ENCODE data around the gene CUL2.
A peak's percentile ranks its signal among the peaks of the same experiment; 100 is the strongest.

CUL2 gene

GRCh38 chr10:35040760-35041501, 49.2 kb downstream of the CUL2 start:
- DNase-seq = no peak
- intact Hi-C loops (cut with DNase I) = no loop called here

DNA sequence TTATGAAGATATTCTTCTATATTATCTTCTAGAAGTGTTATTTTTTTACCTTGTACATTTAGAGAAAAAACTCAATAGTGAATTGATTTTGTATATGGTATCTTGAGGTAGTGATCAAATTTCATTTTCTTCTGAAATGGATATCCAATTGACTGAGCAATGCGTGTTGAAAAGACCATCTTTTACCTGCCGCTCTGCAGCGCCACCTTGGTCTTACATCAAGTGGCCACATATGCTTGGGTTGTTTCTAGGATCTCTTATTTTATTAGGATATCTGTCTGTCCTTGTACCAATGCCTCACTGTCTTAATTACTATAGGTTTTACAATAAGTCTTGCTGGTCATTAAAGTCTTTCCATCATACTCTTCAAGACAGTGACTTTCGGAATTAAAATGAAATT, 53.0 kb downstream of the CUL2 start:
- intact Hi-C loops (cut with DNase I) = no loop called here
- DNase-seq = no peak

- intact Hi-C loops (cut with DNase I) = no loop called here
Measured at GRCh38 chr10:35035606-35036005, 54.5 kb downstream of the CUL2 start.

DNA sequence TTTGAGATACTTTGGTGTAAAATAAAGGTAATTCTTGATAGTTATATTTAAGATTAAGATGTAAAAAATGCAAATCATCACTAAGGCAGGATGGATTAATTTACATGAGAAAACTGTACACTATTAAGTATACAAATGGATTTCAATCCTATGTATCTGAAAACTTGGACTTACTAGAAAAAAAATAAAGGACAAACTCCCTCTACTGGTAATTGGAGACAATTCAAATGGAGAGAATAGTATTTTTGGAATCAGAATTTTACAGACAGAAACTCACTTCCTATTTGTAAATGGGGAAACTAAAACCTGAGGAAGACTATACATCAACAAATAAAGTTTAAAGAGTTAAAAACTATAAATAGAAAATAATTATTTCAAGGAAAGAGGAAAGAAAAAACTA, 62.6 kb downstream of the CUL2 start:
- DNase-seq = no peak

More at GRCh38 chr10:35035606-35036005, 54.5 kb downstream of the CUL2 start:
- DNase-seq = no peak

GRCh38 chr10:35025916-35026315, 64.2 kb downstream of the CUL2 start:
- intact Hi-C loops (cut with DNase I) = no loop called here
- no peak for DNase-seq

More for the DNA sequence above, 62.6 kb downstream of the CUL2 start:
- intact Hi-C loops (cut with DNase I) = no loop called here

DNA sequence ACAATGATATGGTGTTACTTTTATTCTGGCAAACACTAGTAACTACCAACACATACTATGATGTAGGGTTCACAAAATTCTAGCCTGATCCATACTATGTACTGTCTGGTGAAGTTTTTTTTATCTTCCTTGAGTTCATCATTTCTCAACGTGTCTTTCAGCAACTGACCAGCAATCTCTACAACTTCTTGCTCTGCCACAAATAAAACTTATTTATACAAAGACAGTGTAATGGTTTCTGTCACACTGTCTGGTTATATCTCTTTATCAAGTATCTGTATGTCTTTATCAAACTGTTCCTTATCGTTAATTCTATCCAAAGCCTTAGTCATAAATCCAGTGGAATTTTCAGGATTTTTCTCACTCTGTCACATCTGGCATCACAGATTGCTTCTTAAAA, 69.7 kb downstream of the CUL2 start:
- intact Hi-C loops (cut with DNase I) = no loop called here

DNA sequence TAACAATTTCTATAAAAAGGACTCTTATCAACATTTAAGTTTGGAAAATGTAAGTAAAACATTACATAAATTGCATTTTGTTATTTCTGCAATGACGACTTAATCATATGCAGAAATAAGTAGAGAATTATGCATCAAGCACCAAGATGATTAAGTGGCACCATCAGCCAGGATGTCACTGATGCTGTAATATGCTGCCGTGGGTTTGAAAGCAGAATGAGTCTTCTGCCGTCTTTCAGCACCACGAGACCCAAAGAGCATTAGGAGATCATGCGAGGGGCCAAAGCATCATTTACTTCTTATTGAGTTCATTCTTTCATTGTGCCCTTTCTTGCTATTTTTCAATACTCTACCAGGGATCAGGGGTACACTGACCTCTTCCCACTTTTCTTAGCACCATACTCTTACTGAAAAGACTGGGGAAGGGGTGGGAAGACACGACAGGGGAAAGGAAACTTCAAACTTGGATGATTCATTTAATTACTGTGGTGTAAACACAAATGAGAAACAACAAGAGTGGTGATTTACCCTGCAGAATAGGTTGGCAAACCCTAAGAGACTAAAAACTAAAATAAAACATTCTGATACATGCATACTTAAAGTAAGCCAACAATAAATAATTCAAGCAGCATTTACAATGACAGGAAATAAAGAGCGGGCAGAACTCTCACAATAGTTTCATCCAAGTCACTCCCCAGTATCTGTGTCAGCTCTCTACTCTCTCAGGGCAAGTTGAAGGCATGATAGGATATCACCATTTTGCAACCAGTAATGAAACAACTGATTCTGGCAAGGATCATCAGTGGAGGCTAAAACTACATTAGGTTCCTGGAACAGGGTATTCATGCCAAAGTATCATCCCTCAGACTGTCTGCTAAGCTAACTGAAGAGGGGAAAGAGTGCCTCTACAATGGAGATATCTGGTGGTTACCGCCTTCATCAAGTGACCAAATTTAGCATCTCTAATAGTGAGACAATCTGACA, 70.8 kb downstream of the CUL2 start:
- intact Hi-C loops (cut with DNase I) = no loop called here
- peak in 9 of 42 donors; percentile 23 to 67 (median 27) for DNase-seq

More for the DNA sequence above, 69.7 kb downstream of the CUL2 start:
- no peak for DNase-seq

DNA sequence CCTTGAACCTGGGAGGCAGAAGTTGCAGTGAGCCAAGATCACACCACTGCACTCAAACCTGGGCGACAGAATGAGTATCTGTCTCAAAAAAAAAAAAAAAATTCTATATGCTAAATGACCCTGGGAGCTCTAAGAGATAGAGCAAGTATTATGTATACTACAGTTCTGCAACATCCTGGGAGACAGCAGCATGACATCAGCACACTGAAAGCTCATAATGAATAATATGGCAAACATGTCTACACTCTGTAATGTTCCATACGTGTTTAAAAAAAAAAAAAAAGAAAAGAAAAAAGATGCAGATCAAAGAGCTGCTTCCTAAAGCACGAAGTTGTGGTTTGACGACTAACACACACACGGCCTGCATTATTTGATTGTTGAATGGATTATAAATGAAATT, 72.5 kb downstream of the CUL2 start:
- intact Hi-C loops (cut with DNase I) = no loop called here
- DNase-seq = no peak

DNA sequence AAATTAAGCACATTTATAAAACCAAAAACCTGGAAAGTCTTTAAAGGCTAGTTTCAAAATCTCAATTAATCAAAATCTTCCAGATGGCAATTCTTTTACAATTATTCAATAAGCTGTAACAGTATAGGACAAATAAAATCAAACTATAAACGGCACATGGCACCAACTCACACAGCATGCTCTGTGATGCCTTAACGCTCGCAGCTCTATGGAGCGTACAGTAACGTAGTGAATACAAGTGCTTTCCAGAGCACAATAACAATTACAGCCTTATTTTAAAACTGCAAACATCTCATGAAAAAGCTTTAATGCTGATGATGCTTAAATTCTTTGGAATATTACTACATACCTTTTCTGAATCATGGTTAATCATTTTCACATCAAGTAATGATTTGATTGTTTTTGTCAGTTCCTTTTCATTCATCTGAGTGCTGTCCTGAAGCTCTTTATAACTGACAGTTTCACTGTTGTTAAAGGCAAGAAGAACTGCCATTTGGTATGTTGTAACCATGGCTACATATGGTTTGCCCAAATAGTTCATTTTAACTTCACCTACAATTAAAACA, 74.2 kb downstream of the CUL2 start:
- DNase-seq = no peak
- intact Hi-C loops (cut with DNase I) = no loop called here

GRCh38 chr10:35012781-35013180, 77.4 kb downstream of the CUL2 start:
- DNase-seq = no peak
- intact Hi-C loops (cut with DNase I) = no loop called here

- intact Hi-C loops (cut with DNase I) = no loop called here
Measured at GRCh38 chr10:35011771-35012191, 78.4 kb downstream of the CUL2 start.

DNA sequence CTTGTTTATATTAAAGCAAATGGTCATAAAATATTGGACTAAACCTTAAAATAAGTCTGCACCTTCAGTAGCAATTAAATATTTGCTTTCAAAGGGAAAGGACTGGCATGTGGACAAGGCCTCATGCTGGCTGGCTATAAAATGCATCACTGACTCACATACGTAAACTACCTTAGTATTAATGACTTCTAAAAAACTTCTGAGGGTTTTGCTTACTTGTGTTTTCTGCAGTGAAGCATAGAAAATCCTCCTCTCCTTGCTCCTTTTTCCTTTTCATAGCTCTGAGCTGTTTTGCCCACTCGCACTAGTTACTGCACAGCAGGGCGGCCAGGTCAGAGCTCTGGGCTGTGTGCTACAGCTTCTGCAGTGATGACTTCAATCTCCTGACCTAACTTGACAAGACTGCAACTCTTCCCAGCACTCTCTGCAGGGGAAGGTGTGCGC, 82.3 kb downstream of the CUL2 start:
- no peak for DNase-seq

More at GRCh38 chr10:35011771-35012191, 78.4 kb downstream of the CUL2 start:
- no peak for DNase-seq

GRCh38 chr10:35006836-35007235, 83.3 kb downstream of the CUL2 start:
- DNase-seq = no peak
- intact Hi-C loops (cut with DNase I) = no loop called here

More for the DNA sequence above, 82.3 kb downstream of the CUL2 start:
- intact Hi-C loops (cut with DNase I) = no loop called here

- peak in 1 of 42 donors; percentile 30 for DNase-seq
- intact Hi-C loops (cut with DNase I) = no loop called here
Measured at GRCh38 chr10:35005868-35006267, 84.3 kb downstream of the CUL2 start.

- intact Hi-C loops (cut with DNase I) = no loop called here
- DNase-seq = no peak
Measured at GRCh38 chr10:35004651-35005050, 85.5 kb downstream of the CUL2 start.

DNA sequence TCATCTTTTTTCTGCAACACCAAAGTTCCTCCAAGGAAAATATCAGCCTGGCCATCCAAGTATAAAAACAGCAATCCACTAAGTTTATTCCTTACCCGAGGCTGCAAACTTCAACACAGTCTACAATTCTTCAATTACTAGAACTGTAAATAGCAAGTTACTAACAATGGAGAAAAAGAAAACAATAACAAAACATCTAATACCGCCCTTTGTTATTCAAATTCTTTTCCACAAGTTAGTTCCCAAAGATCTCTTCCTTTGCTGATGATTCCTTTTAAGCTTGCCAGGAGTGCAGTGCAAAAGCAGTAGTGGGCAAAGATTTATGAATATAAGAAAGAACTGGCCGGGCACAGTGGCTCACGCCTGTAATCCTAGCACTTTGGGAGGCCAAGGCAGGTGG, 86.2 kb downstream of the CUL2 start:
- no peak for DNase-seq
- intact Hi-C loops (cut with DNase I) = no loop called here

- intact Hi-C loops (cut with DNase I) = no loop called here
- no peak for DNase-seq
Measured at GRCh38 chr10:35000936-35001335, 89.2 kb downstream of the CUL2 start.

- DNase-seq = no peak
- intact Hi-C loops (cut with DNase I) = no loop called here
Measured at GRCh38 chr10:34999532-34999931, 90.6 kb downstream of the CUL2 start.

GRCh38 chr10:34998940-34999339, 91.2 kb downstream of the CUL2 start:
- DNase-seq = peak in 1 of 42 donors; percentile 10
- intact Hi-C loops (cut with DNase I) = no loop called here

DNA sequence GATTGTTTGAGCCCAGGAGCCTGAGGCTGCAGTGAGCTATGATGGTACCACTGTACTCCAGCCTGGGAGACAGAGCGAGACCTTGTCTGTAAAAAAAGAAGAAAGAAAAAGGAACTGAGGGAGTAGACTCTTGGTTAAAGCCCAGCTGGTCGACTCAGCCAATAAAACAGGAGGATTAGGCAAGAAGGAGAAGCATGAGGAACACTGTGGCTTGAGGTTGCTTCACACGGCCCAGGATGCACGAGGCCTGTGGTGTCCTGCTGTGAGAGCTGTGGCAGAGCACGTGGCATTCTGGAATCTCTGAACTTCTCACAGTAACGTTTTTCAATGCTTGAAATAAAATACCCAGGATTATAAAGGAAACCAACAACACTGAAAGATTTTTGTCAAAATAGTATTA, 93.3 kb downstream of the CUL2 start:
- intact Hi-C loops (cut with DNase I) = no loop called here
- peak in 24 of 42 donors; percentile 13 to 53 (median 30) for DNase-seq
